Measurements from ENCODE around the gene FAM117A. TPM values are rescaled to one million over a fixed set of nuclear protein-coding genes. Genes with fewer than 3 reads are reported as not detected.

FAM117A gene
- total and polyA plus RNA-seq, 2 of the 4 experiments (the other 2 are of a cell fraction), result 0.72 to 3.4 TPM

DNA sequence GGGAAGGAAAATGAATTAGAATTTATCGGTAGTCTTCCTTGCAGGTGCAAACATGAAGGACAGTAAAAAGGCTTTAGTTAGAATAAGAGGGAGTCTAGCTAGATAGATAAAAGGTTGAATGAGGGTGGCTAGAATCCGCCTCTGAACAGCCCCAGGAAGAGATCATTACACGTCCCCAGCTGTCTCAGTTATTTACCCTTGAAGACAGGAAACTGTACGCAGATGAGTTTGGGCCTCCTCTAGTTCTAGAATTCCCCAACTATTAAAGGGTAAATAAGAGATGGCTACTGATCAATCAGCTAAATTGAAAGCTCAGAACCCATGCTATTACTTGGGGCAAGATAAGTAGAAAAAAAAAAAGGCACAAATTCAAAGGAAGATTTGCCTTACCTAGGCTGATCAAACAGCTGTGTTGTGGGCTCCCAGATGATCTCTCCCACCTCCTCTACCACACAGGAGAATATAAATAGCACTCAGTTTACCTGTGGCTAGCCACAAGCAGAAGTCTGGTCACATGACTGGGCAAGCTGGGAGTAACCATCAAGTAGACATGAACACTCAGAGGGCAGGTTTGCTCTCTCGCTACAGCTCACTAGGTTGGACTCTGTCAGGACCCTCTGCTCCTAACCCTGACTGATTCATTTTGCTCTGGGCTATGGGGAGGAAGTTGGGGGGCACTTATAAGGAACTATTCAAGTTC, 17.0 kb downstream of the FAM117A start:
- Histone ChIP-seq H3K36me3 (ENCODE audit: control insufficient read depth, insufficient read depth, low read length) (no peaks in the 10 kb centered on the region), H2BK15ac (ENCODE audit: low read depth, low read length) (no peak overlapping the region), H2BK5ac (ENCODE audit: low read depth, low read length, poor library complexity, severe bottlenecking) (no peak overlapping the region), H2AK9ac (replicated peaks; ENCODE audit: low read depth, low read length, poor library complexity) (no peak overlapping the region), H3K79me1 (ENCODE audit: low read depth in 1 of 2, low read length in 2 of 2) (no peaks in the 10 kb centered on the region), H3K18ac (ENCODE audit: low read depth, low read length) (no peak overlapping the region), H2AK5ac (ENCODE audit: low read depth, low read length) (no peak overlapping the region), H3K4me1 (ENCODE audit: control insufficient read depth, insufficient read depth, low read length) (peaks cover 2% of the 10 kb centered on the region; the same call in 1 of the 2 replicates), H3K14ac (replicated peaks; ENCODE audit: low read depth, low read length) (no peak overlapping the region), H3K56ac (ENCODE audit: extremely low read depth, insufficient read depth, low read length) (no peak overlapping the region), H3K4me2 (ENCODE audit: low read depth, low read length) (no peak overlapping the region), H4K8ac (ENCODE audit: low read depth in 2 of 2, low read length in 2 of 2) (no peak overlapping the region), H3K4ac (ENCODE audit: low read depth, low read length) (no peak overlapping the region), H4K91ac (ENCODE audit: insufficient read depth, low read depth, low read length) (no peak overlapping the region), H3K9me1 (ENCODE audit: insufficient read depth, low read length) (0 out of 2 replicates have a peak, but pooled peaks cover 3% of the 10 kb centered on the region), H4K5ac (ENCODE audit: low read depth, low read length) (no peak overlapping the region), H3K23ac (ENCODE audit: low read depth, low read length) (no peak overlapping the region), H3K27ac (ENCODE audit: insufficient read depth, low read length) (no peak overlapping the region), H3K27me3 (ENCODE audit: control insufficient read depth, insufficient read depth, low read length) (no peaks in the 10 kb centered on the region), H3K4me3 (ENCODE audit: insufficient read depth, low read depth, low read length) (no peak overlapping the region), H2BK20ac (ENCODE audit: low read depth, low read length) (no peak overlapping the region), H2AFZ (replicated peaks; ENCODE audit: low read length, poor library complexity) (no peak overlapping the region), H3K9ac (ENCODE audit: low read depth, low read length) (no peak overlapping the region), H4K20me1 (ENCODE audit: insufficient read depth, low read length) (no peaks in the 10 kb centered on the region), H2BK120ac (ENCODE audit: low read depth, low read length) (no peak overlapping the region), H3K9me3 (ENCODE audit: control insufficient read depth, insufficient read depth, low read length) (no peaks in the 10 kb centered on the region)
- intact Hi-C loops (cut with micrococcal nuclease) (no loop called here), in situ Hi-C loops (cut with MboI; ENCODE audit: low sequenced_read_pairs) (no loop called here), dilution Hi-C loops (cut with HindIII; ENCODE audit: low sequenced_read_pairs, unreplicated experiment) (no loop called here)
- TF ChIP-seq MAZ (IDR thresholded peaks at IDR 0.05; ENCODE audit: borderline replicate concordance, low read depth, low read length) (no peak), MAFK (IDR thresholded peaks at IDR 0.05; ENCODE audit: low read depth, low read length) (no peak), BHLHE40 (IDR thresholded peaks at IDR 0.05; ENCODE audit: low read depth, low read length) (no peak), POLR2A (IDR thresholded peaks at IDR 0.05; ENCODE audit: low read depth, low read length) (no peak), CEBPB (IDR thresholded peaks at IDR 0.05; ENCODE audit: low read depth, low read length) (no peak), NFE2L2 (IDR thresholded peaks at IDR 0.05; ENCODE audit: low read depth, low read length) (no peak), RCOR1 (IDR thresholded peaks at IDR 0.05; ENCODE audit: insufficient replicate concordance, low read length) (no peak), SMC3 (IDR thresholded peaks at IDR 0.05; ENCODE audit: low read depth, low read length) (no peak), CHD1 (IDR thresholded peaks at IDR 0.05; ENCODE audit: low read depth, low read length) (no peak), RFX5 (IDR thresholded peaks at IDR 0.05; ENCODE audit: low read depth, low read length) (no peak), MXI1 (IDR thresholded peaks at IDR 0.05; ENCODE audit: borderline replicate concordance, low read depth, low read length) (no peak), FOS (IDR thresholded peaks at IDR 0.05; ENCODE audit: low read depth, low read length) (no peak), RAD21 (IDR thresholded peaks at IDR 0.05; ENCODE audit: low read length) (no peak)
- TF ChIP-seq, protein P1, sequence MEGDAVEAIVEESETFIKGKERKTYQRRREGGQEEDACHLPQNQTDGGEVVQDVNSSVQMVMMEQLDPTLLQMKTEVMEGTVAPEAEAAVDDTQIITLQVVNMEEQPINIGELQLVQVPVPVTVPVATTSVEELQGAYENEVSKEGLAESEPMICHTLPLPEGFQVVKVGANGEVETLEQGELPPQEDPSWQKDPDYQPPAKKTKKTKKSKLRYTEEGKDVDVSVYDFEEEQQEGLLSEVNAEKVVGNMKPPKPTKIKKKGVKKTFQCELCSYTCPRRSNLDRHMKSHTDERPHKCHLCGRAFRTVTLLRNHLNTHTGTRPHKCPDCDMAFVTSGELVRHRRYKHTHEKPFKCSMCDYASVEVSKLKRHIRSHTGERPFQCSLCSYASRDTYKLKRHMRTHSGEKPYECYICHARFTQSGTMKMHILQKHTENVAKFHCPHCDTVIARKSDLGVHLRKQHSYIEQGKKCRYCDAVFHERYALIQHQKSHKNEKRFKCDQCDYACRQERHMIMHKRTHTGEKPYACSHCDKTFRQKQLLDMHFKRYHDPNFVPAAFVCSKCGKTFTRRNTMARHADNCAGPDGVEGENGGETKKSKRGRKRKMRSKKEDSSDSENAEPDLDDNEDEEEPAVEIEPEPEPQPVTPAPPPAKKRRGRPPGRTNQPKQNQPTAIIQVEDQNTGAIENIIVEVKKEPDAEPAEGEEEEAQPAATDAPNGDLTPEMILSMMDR (conservative IDR thresholded peaks at IDR 0.05; ENCODE audit: low read depth, low read length), result no peak
- TF ChIP-seq, protein P2, sequence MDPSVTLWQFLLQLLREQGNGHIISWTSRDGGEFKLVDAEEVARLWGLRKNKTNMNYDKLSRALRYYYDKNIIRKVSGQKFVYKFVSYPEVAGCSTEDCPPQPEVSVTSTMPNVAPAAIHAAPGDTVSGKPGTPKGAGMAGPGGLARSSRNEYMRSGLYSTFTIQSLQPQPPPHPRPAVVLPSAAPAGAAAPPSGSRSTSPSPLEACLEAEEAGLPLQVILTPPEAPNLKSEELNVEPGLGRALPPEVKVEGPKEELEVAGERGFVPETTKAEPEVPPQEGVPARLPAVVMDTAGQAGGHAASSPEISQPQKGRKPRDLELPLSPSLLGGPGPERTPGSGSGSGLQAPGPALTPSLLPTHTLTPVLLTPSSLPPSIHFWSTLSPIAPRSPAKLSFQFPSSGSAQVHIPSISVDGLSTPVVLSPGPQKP (IDR thresholded peaks at IDR 0.05; ENCODE audit: borderline replicate concordance, low read depth, low read length), result no peak
- TF ChIP-seq, protein P3, sequence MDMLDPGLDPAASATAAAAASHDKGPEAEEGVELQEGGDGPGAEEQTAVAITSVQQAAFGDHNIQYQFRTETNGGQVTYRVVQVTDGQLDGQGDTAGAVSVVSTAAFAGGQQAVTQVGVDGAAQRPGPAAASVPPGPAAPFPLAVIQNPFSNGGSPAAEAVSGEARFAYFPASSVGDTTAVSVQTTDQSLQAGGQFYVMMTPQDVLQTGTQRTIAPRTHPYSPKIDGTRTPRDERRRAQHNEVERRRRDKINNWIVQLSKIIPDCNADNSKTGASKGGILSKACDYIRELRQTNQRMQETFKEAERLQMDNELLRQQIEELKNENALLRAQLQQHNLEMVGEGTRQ (IDR thresholded peaks at IDR 0.05; ENCODE audit: low read depth, low read length), result no peak
- DNase-seq (no peak), ATAC-seq (ENCODE audit: low read depth) (no peak)
- POLR2A ChIA-PET (ENCODE audit: unreplicated experiment), result interaction anchor here (0.5 kb wide), 1 partner anchor 486 kb away, joined by 4 read pairs; no protein-coding TSS in a partner anchor
- CTCF ChIA-PET, result no interaction called here
- BruUV-seq (replicated peaks), result no TSS peak
- WGBS, 2 experiments (ENCODE audit: extremely low coverage in 2 of 2, insufficient read length in 1 of 2), result 80% methylated on average over 1 of the region's 5 CpGs; no CpG with 5 or more reads in 1 of the 2 experiments
